Panc1 (cell line): ENCODE results near the gene ECD. TPM values are rescaled to one million over a fixed set of nuclear protein-coding genes. Genes with fewer than 3 reads are reported as not detected.

ENCODE experiments used
- ATAC-seq: fragments of 200-7000 bp; cut with Tn5 transposase; 2 replicates; pipeline ENCODE4 v1.9.1; 2020; ENCODE audit warnings: mild to moderate bottlenecking, moderate library complexity
- BruUV-seq: library from RNA; stranded (reverse); fragments of 400-500 nt; replicated peaks from 2 replicates; lab custom pipeline; 2021; lab: Mats Ljungman, UMichigan
- CTCF ChIA-PET: fragments of 300-600 bp; sonication (Branson Sonifier 250); formaldehyde crosslinking; loops from one replicate; lab custom pipeline; 2022; ENCODE audit warnings: antibody characterized with exemption; lab: Charles Lee
- POLR2A ChIA-PET: fragments of 300-600 bp; sonication (Branson Sonifier 250); formaldehyde crosslinking; loops from one replicate; lab custom pipeline; 2022; ENCODE audit warnings: antibody characterized with exemption; lab: Charles Lee
- DNase-seq: peaks from one replicate; pipeline ENCODE4 v3.0.0-alpha.2; 2010; ENCODE audit warnings: low read depth, low spot score
- H3K27ac ChIP-seq: 2 replicates; pipeline ENCODE4 v1.5.1; 2011; ENCODE audit warnings: mild to moderate bottlenecking, low read length, inconsistent platforms
- H3K27me3 ChIP-seq: fragments of 200-500 bp; sonication (Bioruptor generic); 2 replicates; pipeline ENCODE4 v1.6.0; 2014; ENCODE audit warnings: low read length, inconsistent platforms; ENCODE audit not compliant: control insufficient read depth, insufficient read depth
- H3K36me3 ChIP-seq: fragments of 200-500 bp; sonication (Bioruptor generic); 2 replicates; pipeline ENCODE4 v1.5.1; 2014; ENCODE audit warnings: inconsistent platforms, mild to moderate bottlenecking, low read length, moderate library complexity; ENCODE audit not compliant: control insufficient read depth, insufficient read depth
- H3K4me1 ChIP-seq: 2 replicates; pipeline ENCODE4 v1.5.1; 2011; ENCODE audit warnings: inconsistent platforms, mild to moderate bottlenecking, low read length, moderate library complexity; ENCODE audit not compliant: control insufficient read depth, insufficient read depth
- H3K4me3 ChIP-seq, 2 experiments: 2 replicates each; pipeline ENCODE4 v1.5.1; 2011 to 2012; ENCODE audit warnings: low read depth in 2 of 2, low read length in 2 of 2, mild to moderate bottlenecking in 2 of 2, inconsistent platforms in 1 of 2, moderate library complexity in 1 of 2
- H3K9me3 ChIP-seq: fragments of 200-500 bp; sonication (Bioruptor generic); 2 replicates; pipeline ENCODE4 v1.5.1; 2014; ENCODE audit warnings: low read depth, mild to moderate bottlenecking, inconsistent platforms, low read length, moderate library complexity; ENCODE audit not compliant: control insufficient read depth, insufficient read depth
- POLR2AphosphoS5 ChIP-seq: IDR thresholded peaks from 2 replicates; pipeline ENCODE4 v1.6.1; 2012; ENCODE audit warnings: mild to moderate bottlenecking, low read depth, low read length, moderate library complexity
- SIN3A ChIP-seq: IDR thresholded peaks from 2 replicates; pipeline ENCODE4 v1.6.1; 2012; ENCODE audit warnings: low read depth, mild to moderate bottlenecking, low read length, moderate library complexity, borderline replicate concordance; ENCODE audit not compliant: insufficient read depth
- TCF7L2 ChIP-seq: IDR thresholded peaks from 2 replicates; pipeline ENCODE4 v1.6.1; 2011; ENCODE audit warnings: mild to moderate bottlenecking, low read depth, low read length, inconsistent platforms
- in situ Hi-C: cut with HindIII; loops from 2 replicates; pipeline ENCODE4 v1.10.0; 2016; ENCODE audit warnings: low sequenced_read_pairs, low pct_unique_long_range_greater_than_20kb
- intact Hi-C: fragments of 100-400 bp; cut with micrococcal nuclease; formaldehyde crosslinking; loops from one replicate; pipeline ENCODE4 v1.10.0; 2022; ENCODE audit not compliant: unreplicated experiment
- total RNA-seq: library from RNA; stranded (reverse); gene quantifications from one replicate; pipeline ENCODE4 v1.2.1, GENCODE V29; 2021; ENCODE audit not compliant: unreplicated experiment
- TF ChIP-seq, protein P1 (sequence below): fragments of 450-650 bp; IDR thresholded peaks from 2 replicates; pipeline ENCODE4 v1.5.1; 2017; ENCODE audit warnings: mild to moderate bottlenecking
- TF ChIP-seq, protein P2 (sequence below), 2 experiments: IDR thresholded peaks; 2 replicates each; pipeline ENCODE4 v1.6.1; 2011 to 2012; ENCODE audit warnings: low read depth in 2 of 2, control low read depth in 1 of 2, low read length in 1 of 2, mild to moderate bottlenecking in 1 of 2, moderate library complexity in 1 of 2; ENCODE audit not compliant: insufficient read depth in 1 of 2

Gene ECD
- total RNA-seq, 1 experiment from 2014 or later, result 53.9 TPM

DNA sequence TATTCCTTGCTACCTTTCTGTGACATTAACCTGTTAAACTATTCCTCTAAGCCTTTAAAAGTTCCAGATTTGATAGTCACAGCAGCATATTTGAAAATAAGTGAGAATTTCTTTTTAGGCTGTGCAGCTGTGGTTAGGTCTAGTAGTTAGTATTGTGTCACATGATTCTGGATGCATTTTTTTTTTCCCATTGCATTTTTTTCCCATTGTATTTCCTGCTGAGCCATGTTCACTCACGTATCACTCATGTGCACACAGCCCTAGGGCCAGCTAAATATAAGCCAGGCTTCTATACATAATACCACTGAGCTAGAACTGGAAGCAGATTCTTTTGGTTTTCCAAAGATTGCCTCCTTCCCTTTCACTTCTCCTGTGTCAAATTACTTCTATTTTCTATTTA is 41.9 kb upstream of the ECD start:
- intact Hi-C loops (no loop called here), in situ Hi-C loops (no loop called here)
- POLR2A ChIA-PET, result no interaction called here
- Histone ChIP-seq H3K27me3 (no peaks in the 10 kb centered on the region), H3K9me3 (no peaks in the 10 kb centered on the region), H3K4me1 (no peaks in the 10 kb centered on the region), H3K4me3 (no peak overlapping the region), H3K36me3 (no peaks in the 10 kb centered on the region), H3K27ac (no peak overlapping the region)
- CTCF ChIA-PET, result no interaction called here
- no TSS peak for BruUV-seq
- no peak for DNase-seq
- TF ChIP-seq, protein P1, sequence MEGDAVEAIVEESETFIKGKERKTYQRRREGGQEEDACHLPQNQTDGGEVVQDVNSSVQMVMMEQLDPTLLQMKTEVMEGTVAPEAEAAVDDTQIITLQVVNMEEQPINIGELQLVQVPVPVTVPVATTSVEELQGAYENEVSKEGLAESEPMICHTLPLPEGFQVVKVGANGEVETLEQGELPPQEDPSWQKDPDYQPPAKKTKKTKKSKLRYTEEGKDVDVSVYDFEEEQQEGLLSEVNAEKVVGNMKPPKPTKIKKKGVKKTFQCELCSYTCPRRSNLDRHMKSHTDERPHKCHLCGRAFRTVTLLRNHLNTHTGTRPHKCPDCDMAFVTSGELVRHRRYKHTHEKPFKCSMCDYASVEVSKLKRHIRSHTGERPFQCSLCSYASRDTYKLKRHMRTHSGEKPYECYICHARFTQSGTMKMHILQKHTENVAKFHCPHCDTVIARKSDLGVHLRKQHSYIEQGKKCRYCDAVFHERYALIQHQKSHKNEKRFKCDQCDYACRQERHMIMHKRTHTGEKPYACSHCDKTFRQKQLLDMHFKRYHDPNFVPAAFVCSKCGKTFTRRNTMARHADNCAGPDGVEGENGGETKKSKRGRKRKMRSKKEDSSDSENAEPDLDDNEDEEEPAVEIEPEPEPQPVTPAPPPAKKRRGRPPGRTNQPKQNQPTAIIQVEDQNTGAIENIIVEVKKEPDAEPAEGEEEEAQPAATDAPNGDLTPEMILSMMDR, result no peak
- ATAC-seq, result no peak

DNA sequence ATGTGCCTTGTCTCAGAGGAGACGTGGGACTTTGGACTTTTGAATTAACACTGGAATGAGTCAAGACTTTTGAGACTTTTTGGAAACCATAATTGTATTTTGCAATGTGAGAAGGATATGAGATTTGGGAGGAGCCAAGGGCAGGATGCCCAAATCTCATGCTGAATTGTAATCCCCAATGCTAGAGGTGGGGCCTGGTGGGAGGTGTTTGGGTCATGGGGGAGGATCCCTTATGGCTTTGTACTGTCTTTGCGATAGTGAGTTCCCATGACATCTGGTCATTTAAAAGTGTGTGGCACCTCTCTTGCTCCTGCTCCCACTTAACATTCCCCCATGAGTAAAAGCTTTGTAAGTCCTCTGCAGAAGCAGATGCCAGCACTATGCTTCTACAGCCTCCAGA is 40.1 kb upstream of the ECD start:
- Histone ChIP-seq H3K27ac (no peak overlapping the region), H3K27me3 (no peaks in the 10 kb centered on the region), H3K4me3 (no peak overlapping the region), H3K9me3 (no peaks in the 10 kb centered on the region), H3K4me1 (no peaks in the 10 kb centered on the region), H3K36me3 (no peaks in the 10 kb centered on the region)
- DNase-seq (no peak), ATAC-seq (no peak)
- ChIA-PET POLR2A (no interaction called here), CTCF (no interaction called here)
- intact Hi-C loops, result no loop called here
- no TSS peak for BruUV-seq
- TF ChIP-seq, protein P2, sequence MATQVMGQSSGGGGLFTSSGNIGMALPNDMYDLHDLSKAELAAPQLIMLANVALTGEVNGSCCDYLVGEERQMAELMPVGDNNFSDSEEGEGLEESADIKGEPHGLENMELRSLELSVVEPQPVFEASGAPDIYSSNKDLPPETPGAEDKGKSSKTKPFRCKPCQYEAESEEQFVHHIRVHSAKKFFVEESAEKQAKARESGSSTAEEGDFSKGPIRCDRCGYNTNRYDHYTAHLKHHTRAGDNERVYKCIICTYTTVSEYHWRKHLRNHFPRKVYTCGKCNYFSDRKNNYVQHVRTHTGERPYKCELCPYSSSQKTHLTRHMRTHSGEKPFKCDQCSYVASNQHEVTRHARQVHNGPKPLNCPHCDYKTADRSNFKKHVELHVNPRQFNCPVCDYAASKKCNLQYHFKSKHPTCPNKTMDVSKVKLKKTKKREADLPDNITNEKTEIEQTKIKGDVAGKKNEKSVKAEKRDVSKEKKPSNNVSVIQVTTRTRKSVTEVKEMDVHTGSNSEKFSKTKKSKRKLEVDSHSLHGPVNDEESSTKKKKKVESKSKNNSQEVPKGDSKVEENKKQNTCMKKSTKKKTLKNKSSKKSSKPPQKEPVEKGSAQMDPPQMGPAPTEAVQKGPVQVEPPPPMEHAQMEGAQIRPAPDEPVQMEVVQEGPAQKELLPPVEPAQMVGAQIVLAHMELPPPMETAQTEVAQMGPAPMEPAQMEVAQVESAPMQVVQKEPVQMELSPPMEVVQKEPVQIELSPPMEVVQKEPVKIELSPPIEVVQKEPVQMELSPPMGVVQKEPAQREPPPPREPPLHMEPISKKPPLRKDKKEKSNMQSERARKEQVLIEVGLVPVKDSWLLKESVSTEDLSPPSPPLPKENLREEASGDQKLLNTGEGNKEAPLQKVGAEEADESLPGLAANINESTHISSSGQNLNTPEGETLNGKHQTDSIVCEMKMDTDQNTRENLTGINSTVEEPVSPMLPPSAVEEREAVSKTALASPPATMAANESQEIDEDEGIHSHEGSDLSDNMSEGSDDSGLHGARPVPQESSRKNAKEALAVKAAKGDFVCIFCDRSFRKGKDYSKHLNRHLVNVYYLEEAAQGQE (IDR thresholded peaks at IDR 0.05; ENCODE audit: insufficient read depth in 1 of 2, low read depth in 2 of 2, low read length in 1 of 2), result no peak
- TF ChIP-seq, protein P1, result no peak
- TF ChIP-seq POLR2AphosphoS5 (no peak), SIN3A (no peak), TCF7L2 (no peak)
- in situ Hi-C loops, result no loop called here

DNA sequence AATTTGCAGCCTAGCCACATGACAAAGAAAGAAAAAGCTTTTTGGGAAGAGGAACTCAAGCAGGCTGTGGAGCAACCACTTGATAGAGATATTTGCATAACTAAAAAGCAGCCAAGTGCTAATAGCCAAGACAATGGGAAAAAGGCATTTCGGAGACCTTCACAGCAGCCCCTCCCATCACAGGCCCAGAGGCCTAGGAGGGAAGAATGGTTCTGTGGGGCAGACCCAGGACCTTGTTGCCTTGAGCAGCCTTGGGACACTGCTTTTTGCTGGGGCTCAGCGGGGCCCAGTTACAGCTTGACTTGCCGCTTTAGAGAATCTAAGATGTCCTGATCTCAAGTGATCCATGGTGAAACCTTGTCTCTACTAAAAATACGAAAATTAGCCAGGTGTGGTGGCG is 38.6 kb upstream of the ECD start:
- intact Hi-C loops, result no loop called here
- in situ Hi-C loops, result no loop called here
- no peak for ATAC-seq
- Histone ChIP-seq H3K27me3 (no peaks in the 10 kb centered on the region), H3K36me3 (no peaks in the 10 kb centered on the region), H3K4me1 (no peaks in the 10 kb centered on the region), H3K9me3 (no peaks in the 10 kb centered on the region), H3K4me3 (no peak overlapping the region), H3K27ac (no peak overlapping the region)
- DNase-seq, result no peak
- ChIA-PET POLR2A (no interaction called here), CTCF (no interaction called here)
- TF ChIP-seq POLR2AphosphoS5, result no peak
- TF ChIP-seq TCF7L2, result no peak
- TF ChIP-seq, protein P2 (IDR thresholded peaks at IDR 0.05; ENCODE audit: insufficient read depth in 1 of 2, low read depth in 2 of 2, low read length in 1 of 2), result no peak
- TF ChIP-seq, protein P1, result no peak
- no peak for TF ChIP-seq SIN3A
- no TSS peak for BruUV-seq
